ENCODE results near the gene AGAP1. TPM values are rescaled to one million over a fixed set of nuclear protein-coding genes. Genes with fewer than 3 reads are reported as not detected.

The AGAP1 gene
- total and polyA plus RNA-seq, 7 donors = 4.2 to 21.6 (median 16.6) TPM

- 86 to 90% (median 87%) methylated on average over 4 of the region's 4 CpGs for WGBS, 3 donors
- no peak for TF ChIP-seq CTCF (IDR thresholded peaks at IDR 0.05)
- ATAC-seq (no peak), DNase-seq (no peak)
- intact Hi-C loops (cut with DNase I) = no loop called here
- Histone ChIP-seq H3K9me3 (no peaks in the 10 kb centered on the region), H3K27ac (no peak overlapping the region), H3K27me3 (ENCODE audit: insufficient read depth in 3 of 3, low read length in 2 of 3) (no peaks in the 10 kb centered on the region), H3K4me1 (no peaks in the 10 kb centered on the region), H3K4me3 (no peak overlapping the region), H3K36me3 (ENCODE audit: insufficient read depth in 1 of 2, low read depth in 1 of 2) (no peaks in the 10 kb centered on the region)
These were observed 579.4 kb downstream of the AGAP1 start for GRCh38 chr2:236073246-236073645.

GRCh38 chr2:236073867-236074655 lies 580.2 kb downstream of the AGAP1 start:
- Histone ChIP-seq H3K9me3 (no peaks in the 10 kb centered on the region), H3K27ac (no peak overlapping the region), H3K36me3 (ENCODE audit: insufficient read depth in 1 of 2, low read depth in 1 of 2) (no peaks in the 10 kb centered on the region), H3K27me3 (ENCODE audit: insufficient read depth in 3 of 3, low read length in 2 of 3) (no peaks in the 10 kb centered on the region), H3K4me1 (no peaks in the 10 kb centered on the region), H3K4me3 (no peak overlapping the region)
- no peak for ATAC-seq
- 83 to 88% (median 84%) methylated on average over 8 of the region's 8 CpGs for WGBS, 3 donors
- TF ChIP-seq CTCF (IDR thresholded peaks at IDR 0.05) = no peak
- intact Hi-C loops (cut with DNase I) = no loop called here
- no peak for DNase-seq

GRCh38 chr2:236075802-236076201 lies 582.0 kb downstream of the AGAP1 start:
- intact Hi-C loops (cut with DNase I) = no loop called here
- H3K9me3 ChIP-seq = no peaks in the 10 kb centered on the region
- ATAC-seq = no peak
- H3K4me1 ChIP-seq = no peaks in the 10 kb centered on the region
- WGBS, 3 donors = 93 to 95% (median 93%) methylated on average over 11 of the region's 11 CpGs
- H3K4me3 ChIP-seq = no peak overlapping the region
- no peaks in the 10 kb centered on the region for H3K36me3 ChIP-seq (ENCODE audit: insufficient read depth in 1 of 2, low read depth in 1 of 2)
- H3K27me3 ChIP-seq (ENCODE audit: insufficient read depth in 3 of 3, low read length in 2 of 3) = no peaks in the 10 kb centered on the region
- DNase-seq = no peak
- no peak overlapping the region for H3K27ac ChIP-seq
- no peak for TF ChIP-seq CTCF (IDR thresholded peaks at IDR 0.05)

- 85 to 89% (median 85%) methylated on average over 14 of the region's 14 CpGs for WGBS, 3 donors
- no peak overlapping the region for H3K27ac ChIP-seq
- no peak for TF ChIP-seq CTCF (IDR thresholded peaks at IDR 0.05)
- H3K4me1 ChIP-seq = no peaks in the 10 kb centered on the region
- no peaks in the 10 kb centered on the region for H3K9me3 ChIP-seq
- H3K36me3 ChIP-seq (ENCODE audit: insufficient read depth in 1 of 2, low read depth in 1 of 2) = no peaks in the 10 kb centered on the region
- peak in 1 of 4 donors; percentile 30 for ATAC-seq
- no peak for DNase-seq
- no peaks in the 10 kb centered on the region for H3K27me3 ChIP-seq (ENCODE audit: insufficient read depth in 3 of 3, low read length in 2 of 3)
- H3K4me3 ChIP-seq = no peak overlapping the region
- intact Hi-C loops (cut with DNase I) = no loop called here
These were observed 584.7 kb downstream of the AGAP1 start for GRCh38 chr2:236078297-236079255.
